ENCODE data around the gene SIX1. TPM values are rescaled to one million over a fixed set of nuclear protein-coding genes. Genes with fewer than 3 reads are reported as not detected.

SIX1 gene
- total RNA-seq, 1 donor from 2014 or later, result 3.7 TPM

DNA sequence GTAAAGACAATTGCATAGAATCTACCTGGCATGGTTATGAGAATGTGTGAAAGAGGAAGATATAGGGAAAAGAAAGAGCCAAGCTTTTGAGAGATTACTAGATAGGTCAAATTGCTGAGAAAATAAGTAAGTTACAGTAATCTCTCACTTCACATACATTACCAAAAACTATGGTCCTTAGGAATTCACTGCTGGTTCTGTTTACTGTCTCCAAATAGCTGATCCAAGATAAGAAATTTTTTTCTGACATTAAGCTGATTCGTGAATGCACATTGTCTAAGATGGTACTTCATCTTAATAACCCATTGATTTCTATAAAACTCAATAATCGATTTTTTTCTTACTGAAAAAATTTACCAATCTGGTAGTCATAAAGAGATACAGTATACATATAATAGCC, 17.4 kb downstream of the SIX1 start:
- no peaks in the 10 kb centered on the region for H3K9me3 ChIP-seq
- H3K4me1 ChIP-seq, result no peaks in the 10 kb centered on the region
- no peak for TF ChIP-seq POLR2AphosphoS5 (IDR thresholded peaks at IDR 0.05; ENCODE audit: insufficient read depth in 1 of 2, low read depth in 1 of 2)
- TF ChIP-seq CTCF (IDR thresholded peaks at IDR 0.05), result no peak
- TF ChIP-seq POLR2A (IDR thresholded peaks at IDR 0.05), result no peak
- H3K27me3 ChIP-seq, result no peaks in the 10 kb centered on the region
- no peak for DNase-seq (ENCODE audit: extremely low spot score in 2 of 2)
- no peak overlapping the region for H3K4me3 ChIP-seq
- intact Hi-C loops (cut with DNase I), result no loop called here
- H3K36me3 ChIP-seq, result no peaks in the 10 kb centered on the region
- H3K27ac ChIP-seq, result no peak overlapping the region

DNA sequence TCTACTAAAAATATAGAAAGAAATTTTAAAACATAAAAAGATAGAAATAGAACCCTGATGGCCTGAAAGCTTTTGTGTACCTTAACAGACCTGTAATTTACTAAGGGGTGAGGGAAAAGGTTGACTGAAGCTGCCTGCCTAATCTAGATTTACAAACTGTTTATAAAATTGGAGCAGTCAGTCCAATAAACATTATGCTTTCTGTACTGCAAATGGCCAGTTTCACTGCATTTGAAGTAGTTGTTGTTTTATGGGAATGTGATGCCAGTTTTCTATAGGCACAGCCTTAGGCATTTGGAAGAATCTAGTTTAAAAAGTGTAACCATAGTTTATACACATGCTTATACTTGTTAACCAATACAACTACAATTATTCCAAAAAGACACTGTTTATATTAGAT, 19.1 kb downstream of the SIX1 start:
- no peak overlapping the region for H3K27ac ChIP-seq

DNA sequence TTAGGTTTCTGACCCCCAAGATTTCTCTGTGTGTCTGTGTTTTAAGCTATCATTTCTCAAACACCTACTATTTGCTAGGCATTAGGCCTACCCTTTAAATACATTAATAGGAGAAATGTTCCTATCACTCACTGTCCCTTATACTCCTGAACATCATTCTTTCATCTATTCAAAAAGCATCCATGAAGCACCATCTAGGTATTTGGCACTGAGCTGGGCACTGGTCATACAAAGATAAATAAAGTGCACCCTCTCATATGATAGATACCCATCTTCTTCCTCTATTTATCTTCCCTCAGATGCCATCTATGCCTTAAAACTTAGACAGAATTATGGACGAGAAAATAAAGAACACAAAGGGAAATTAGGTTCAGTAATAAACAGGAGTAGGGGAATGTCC, 20.4 kb downstream of the SIX1 start:
- H3K36me3 ChIP-seq, result no peaks in the 10 kb centered on the region
- no peaks in the 10 kb centered on the region for H3K27me3 ChIP-seq
- H3K9me3 ChIP-seq, result no peaks in the 10 kb centered on the region
- intact Hi-C loops (cut with DNase I), result loop anchor here (10.0 kb wide), 1 partner anchor 396 kb away; no protein-coding TSS in a partner anchor
- no peaks in the 10 kb centered on the region for H3K4me1 ChIP-seq
- TF ChIP-seq CTCF (IDR thresholded peaks at IDR 0.05), result no peak
- TF ChIP-seq POLR2A (IDR thresholded peaks at IDR 0.05), result no peak
- TF ChIP-seq POLR2AphosphoS5 (IDR thresholded peaks at IDR 0.05; ENCODE audit: insufficient read depth in 1 of 2, low read depth in 1 of 2), result no peak
- no peak overlapping the region for H3K27ac ChIP-seq
- no peak overlapping the region for H3K4me3 ChIP-seq
- no peak for DNase-seq (ENCODE audit: extremely low spot score in 2 of 2)

More for the DNA sequence above, 19.1 kb downstream of the SIX1 start:
- no peak overlapping the region for H3K4me3 ChIP-seq
- no peak for DNase-seq (ENCODE audit: extremely low spot score in 2 of 2)
- no peaks in the 10 kb centered on the region for H3K4me1 ChIP-seq
- H3K9me3 ChIP-seq, result no peaks in the 10 kb centered on the region
- intact Hi-C loops (cut with DNase I), result no loop called here
- H3K27me3 ChIP-seq, result no peaks in the 10 kb centered on the region
- no peaks in the 10 kb centered on the region for H3K36me3 ChIP-seq
- no peak for TF ChIP-seq CTCF (IDR thresholded peaks at IDR 0.05)
- no peak for TF ChIP-seq POLR2AphosphoS5 (IDR thresholded peaks at IDR 0.05; ENCODE audit: insufficient read depth in 1 of 2, low read depth in 1 of 2)
- TF ChIP-seq POLR2A (IDR thresholded peaks at IDR 0.05), result no peak

DNA sequence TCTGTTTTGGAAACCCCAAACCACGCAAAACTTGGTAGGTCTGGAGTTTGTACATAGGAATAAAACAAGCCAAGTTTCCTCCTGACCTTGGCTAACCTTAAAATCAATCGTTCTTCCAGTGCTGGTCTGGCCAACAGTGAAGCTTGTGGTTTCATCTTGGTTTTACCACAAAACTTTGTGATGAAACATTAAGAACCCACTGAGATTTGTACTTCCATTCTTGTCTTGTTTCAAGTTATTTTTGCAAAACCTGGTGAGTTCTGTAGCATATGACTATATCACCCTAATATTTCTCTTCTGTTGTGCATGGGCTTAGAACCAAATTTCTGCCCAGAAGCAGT, 26.4 kb downstream of the SIX1 start:
- H3K27ac ChIP-seq, result no peak overlapping the region
- H3K4me1 ChIP-seq, result peaks cover 8% of the 10 kb centered on the region
- no peaks in the 10 kb centered on the region for H3K36me3 ChIP-seq
- DNase-seq (ENCODE audit: extremely low spot score in 2 of 2), result no peak
- TF ChIP-seq POLR2A (IDR thresholded peaks at IDR 0.05), result no peak
- TF ChIP-seq CTCF (IDR thresholded peaks at IDR 0.05), result no peak
- TF ChIP-seq POLR2AphosphoS5 (IDR thresholded peaks at IDR 0.05; ENCODE audit: insufficient read depth in 1 of 2, low read depth in 1 of 2), result no peak
- intact Hi-C loops (cut with DNase I), result loop anchor here (10.0 kb wide), 1 partner anchor 402 kb away; no protein-coding TSS in a partner anchor
- no peaks in the 10 kb centered on the region for H3K27me3 ChIP-seq
- H3K4me3 ChIP-seq, result no peak overlapping the region
- H3K9me3 ChIP-seq, result no peaks in the 10 kb centered on the region

GRCh38 chr14:60622210-60622916, 26.9 kb downstream of the SIX1 start:
- intact Hi-C loops (cut with DNase I), result loop anchor here (10.0 kb wide), 1 partner anchor 402 kb away; no protein-coding TSS in a partner anchor
- Histone ChIP-seq H3K4me3 (no peak overlapping the region), H3K36me3 (no peaks in the 10 kb centered on the region), H3K9me3 (no peaks in the 10 kb centered on the region), H3K27ac (no peak overlapping the region), H3K27me3 (no peaks in the 10 kb centered on the region), H3K4me1 (peaks cover 8% of the 10 kb centered on the region)
- DNase-seq (ENCODE audit: extremely low spot score in 2 of 2), result no peak
- TF ChIP-seq CTCF (IDR thresholded peaks at IDR 0.05) (no peak), POLR2AphosphoS5 (IDR thresholded peaks at IDR 0.05; ENCODE audit: insufficient read depth in 1 of 2, low read depth in 1 of 2) (no peak), POLR2A (IDR thresholded peaks at IDR 0.05) (no peak)

Data from vagina (tissue), 2 donors.